ENCODE results near the gene MOB2. TPM values are rescaled to one million over a fixed set of nuclear protein-coding genes. Genes with fewer than 3 reads are reported as not detected.

The MOB2 gene
- total RNA-seq, 4 donors from 2014 or later: 24.5 to 59.9 (median 39.1) TPM

GRCh38 chr11:1501421-1502167, 15.0 kb upstream of the MOB2 start:
- TF ChIP-seq CTCF (IDR thresholded peaks at IDR 0.05; ENCODE audit: low read depth): no peak

- no peak for TF ChIP-seq CTCF (IDR thresholded peaks at IDR 0.05; ENCODE audit: low read depth)
Measured at GRCh38 chr11:1500466-1501420, 14.2 kb upstream of the MOB2 start.

GRCh38 chr11:1499899-1500298, 13.3 kb upstream of the MOB2 start:
- no peak for TF ChIP-seq CTCF (IDR thresholded peaks at IDR 0.05; ENCODE audit: low read depth)

GRCh38 chr11:1499261-1499890, 12.8 kb upstream of the MOB2 start:
- no peak for TF ChIP-seq CTCF (IDR thresholded peaks at IDR 0.05; ENCODE audit: low read depth)

GRCh38 chr11:1498262-1498661, 11.7 kb upstream of the MOB2 start:
- TF ChIP-seq CTCF (IDR thresholded peaks at IDR 0.05; ENCODE audit: low read depth): no peak

GRCh38 chr11:1497600-1497999, 11.0 kb upstream of the MOB2 start:
- no peak for TF ChIP-seq CTCF (IDR thresholded peaks at IDR 0.05; ENCODE audit: low read depth)

GRCh38 chr11:1496761-1497095, 10.1 kb upstream of the MOB2 start:
- TF ChIP-seq CTCF (IDR thresholded peaks at IDR 0.05; ENCODE audit: low read depth): no peak

Data from subcutaneous adipose tissue (tissue), 4 donors.